Ishikawa (cell line): ENCODE data around the gene MYH14.

Experiments used
- CEBPB ChIP-seq: IDR thresholded peaks from 2 replicates; pipeline ENCODE4 v1.6.1; 2012
- CREB1 ChIP-seq: IDR thresholded peaks from 2 replicates; pipeline ENCODE4 v1.6.1; 2012; ENCODE audit warnings: low read depth
- EGR1 ChIP-seq: IDR thresholded peaks from 2 replicates; pipeline ENCODE4 v1.6.1; 2012
- EP300 ChIP-seq: IDR thresholded peaks from 2 replicates; pipeline ENCODE4 v1.6.1; 2012; ENCODE audit warnings: borderline replicate concordance
- FOXM1 ChIP-seq: IDR thresholded peaks from 2 replicates; pipeline ENCODE4 v1.6.1; 2012; ENCODE audit warnings: low read depth, borderline replicate concordance
- NFIC ChIP-seq: IDR thresholded peaks from 2 replicates; pipeline ENCODE4 v1.6.1; 2012
- RAD21 ChIP-seq: IDR thresholded peaks from 2 replicates; pipeline ENCODE4 v1.6.1; 2012; ENCODE audit warnings: low read depth
- TAF1 ChIP-seq: IDR thresholded peaks from 2 replicates; pipeline ENCODE4 v1.6.1; 2012; ENCODE audit warnings: low read depth, mild to moderate bottlenecking
- TCF12 ChIP-seq: IDR thresholded peaks from 2 replicates; pipeline ENCODE4 v1.6.1; 2012; ENCODE audit warnings: low read depth
- TEAD4 ChIP-seq: IDR thresholded peaks from 2 replicates; pipeline ENCODE4 v1.6.1; 2012
- YY1 ChIP-seq: IDR thresholded peaks from 2 replicates; pipeline ENCODE4 v1.6.1; 2012; ENCODE audit warnings: low read depth
- ZBTB7A ChIP-seq: IDR thresholded peaks from 2 replicates; pipeline ENCODE4 v1.6.1; 2012; ENCODE audit warnings: low read depth
- TF ChIP-seq, protein P1 (sequence below): IDR thresholded peaks from 2 replicates; pipeline ENCODE4 v1.6.1; 2012
- TF ChIP-seq, protein P2 (sequence below): IDR thresholded peaks from 2 replicates; pipeline ENCODE4 v1.6.1; 2012; ENCODE audit warnings: low read depth, mild to moderate bottlenecking
- TF ChIP-seq, protein P3 (sequence below): IDR thresholded peaks from 2 replicates; pipeline ENCODE4 v1.6.1; 2012

The MYH14 gene

DNA sequence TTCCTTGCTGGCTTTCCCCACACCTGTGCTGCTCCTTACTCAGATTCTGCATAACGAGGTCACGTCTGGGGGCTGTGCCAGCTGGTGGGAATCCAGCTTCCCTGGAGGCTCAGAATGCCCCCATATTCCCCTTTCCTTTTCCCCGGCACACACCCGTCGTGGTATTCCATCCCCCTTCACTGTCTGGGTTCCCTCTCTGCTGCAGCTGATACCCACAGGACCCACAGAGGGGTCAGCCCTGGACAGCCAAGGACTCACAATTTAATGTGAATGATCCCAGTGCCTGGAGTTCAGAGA, 4.2 kb upstream of the MYH14 start:
- TF ChIP-seq ZBTB7A = no peak
- no peak for TF ChIP-seq TCF12
- TF ChIP-seq, protein P1, sequence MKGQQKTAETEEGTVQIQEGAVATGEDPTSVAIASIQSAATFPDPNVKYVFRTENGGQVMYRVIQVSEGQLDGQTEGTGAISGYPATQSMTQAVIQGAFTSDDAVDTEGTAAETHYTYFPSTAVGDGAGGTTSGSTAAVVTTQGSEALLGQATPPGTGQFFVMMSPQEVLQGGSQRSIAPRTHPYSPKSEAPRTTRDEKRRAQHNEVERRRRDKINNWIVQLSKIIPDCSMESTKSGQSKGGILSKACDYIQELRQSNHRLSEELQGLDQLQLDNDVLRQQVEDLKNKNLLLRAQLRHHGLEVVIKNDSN = no peak
- TF ChIP-seq, protein P2, sequence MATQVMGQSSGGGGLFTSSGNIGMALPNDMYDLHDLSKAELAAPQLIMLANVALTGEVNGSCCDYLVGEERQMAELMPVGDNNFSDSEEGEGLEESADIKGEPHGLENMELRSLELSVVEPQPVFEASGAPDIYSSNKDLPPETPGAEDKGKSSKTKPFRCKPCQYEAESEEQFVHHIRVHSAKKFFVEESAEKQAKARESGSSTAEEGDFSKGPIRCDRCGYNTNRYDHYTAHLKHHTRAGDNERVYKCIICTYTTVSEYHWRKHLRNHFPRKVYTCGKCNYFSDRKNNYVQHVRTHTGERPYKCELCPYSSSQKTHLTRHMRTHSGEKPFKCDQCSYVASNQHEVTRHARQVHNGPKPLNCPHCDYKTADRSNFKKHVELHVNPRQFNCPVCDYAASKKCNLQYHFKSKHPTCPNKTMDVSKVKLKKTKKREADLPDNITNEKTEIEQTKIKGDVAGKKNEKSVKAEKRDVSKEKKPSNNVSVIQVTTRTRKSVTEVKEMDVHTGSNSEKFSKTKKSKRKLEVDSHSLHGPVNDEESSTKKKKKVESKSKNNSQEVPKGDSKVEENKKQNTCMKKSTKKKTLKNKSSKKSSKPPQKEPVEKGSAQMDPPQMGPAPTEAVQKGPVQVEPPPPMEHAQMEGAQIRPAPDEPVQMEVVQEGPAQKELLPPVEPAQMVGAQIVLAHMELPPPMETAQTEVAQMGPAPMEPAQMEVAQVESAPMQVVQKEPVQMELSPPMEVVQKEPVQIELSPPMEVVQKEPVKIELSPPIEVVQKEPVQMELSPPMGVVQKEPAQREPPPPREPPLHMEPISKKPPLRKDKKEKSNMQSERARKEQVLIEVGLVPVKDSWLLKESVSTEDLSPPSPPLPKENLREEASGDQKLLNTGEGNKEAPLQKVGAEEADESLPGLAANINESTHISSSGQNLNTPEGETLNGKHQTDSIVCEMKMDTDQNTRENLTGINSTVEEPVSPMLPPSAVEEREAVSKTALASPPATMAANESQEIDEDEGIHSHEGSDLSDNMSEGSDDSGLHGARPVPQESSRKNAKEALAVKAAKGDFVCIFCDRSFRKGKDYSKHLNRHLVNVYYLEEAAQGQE = no peak
- no peak for TF ChIP-seq RAD21
- TF ChIP-seq YY1 = no peak
- no peak for TF ChIP-seq CEBPB
- TF ChIP-seq, protein P3, sequence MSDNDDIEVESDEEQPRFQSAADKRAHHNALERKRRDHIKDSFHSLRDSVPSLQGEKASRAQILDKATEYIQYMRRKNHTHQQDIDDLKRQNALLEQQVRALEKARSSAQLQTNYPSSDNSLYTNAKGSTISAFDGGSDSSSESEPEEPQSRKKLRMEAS = no peak
- no peak for TF ChIP-seq EGR1
- no peak for TF ChIP-seq CREB1
- TF ChIP-seq EP300 = no peak
- no peak for TF ChIP-seq TAF1
- TF ChIP-seq NFIC = no peak
- TF ChIP-seq FOXM1 = no peak
- no peak for TF ChIP-seq TEAD4

DNA sequence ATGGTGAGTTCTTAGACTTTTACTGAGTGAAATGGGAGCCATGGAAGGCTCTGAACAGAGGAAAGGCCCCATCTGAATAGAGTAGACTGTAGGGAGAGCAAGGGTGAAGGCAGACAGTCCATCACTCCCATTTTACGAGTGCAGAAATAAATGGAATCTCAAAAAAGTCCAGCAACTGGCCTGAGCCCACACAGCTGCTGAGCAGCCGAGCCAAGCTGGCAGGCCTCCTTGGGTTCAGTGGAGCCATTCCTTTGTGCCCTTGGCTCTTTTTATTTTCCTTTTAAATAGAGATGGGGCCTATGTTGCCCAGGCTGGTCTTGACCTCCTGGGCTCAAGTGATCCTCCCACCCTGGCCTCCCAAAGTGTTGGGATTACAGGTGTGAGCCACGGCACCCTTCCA, 1.0 kb upstream of the MYH14 start:
- TF ChIP-seq EP300 = no peak
- no peak for TF ChIP-seq RAD21
- TF ChIP-seq CEBPB = no peak
- no peak for TF ChIP-seq NFIC
- TF ChIP-seq, protein P3 = no peak
- TF ChIP-seq FOXM1 = no peak
- TF ChIP-seq TCF12 = no peak
- no peak for TF ChIP-seq TAF1
- no peak for TF ChIP-seq YY1
- no peak for TF ChIP-seq ZBTB7A
- no peak for TF ChIP-seq EGR1
- TF ChIP-seq, protein P2 = no peak
- no peak for TF ChIP-seq TEAD4
- TF ChIP-seq, protein P1 = no peak

DNA sequence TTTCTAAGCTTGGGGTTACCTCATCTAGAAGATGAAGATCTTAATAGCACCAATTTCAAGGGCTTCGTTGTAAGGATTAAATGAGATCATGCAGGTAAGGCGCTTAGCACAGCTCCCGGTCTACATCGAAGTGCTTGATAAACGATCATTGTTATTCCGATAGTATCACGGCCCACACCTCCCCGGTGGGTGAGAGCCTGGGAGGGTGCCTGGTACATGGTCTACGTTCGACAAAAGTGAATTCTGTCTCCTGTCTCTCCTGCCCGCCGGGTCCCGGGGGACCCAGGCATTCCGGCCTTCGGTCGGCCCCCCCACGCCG, 501 bp upstream of the MYH14 start:
- no peak for TF ChIP-seq NFIC
- TF ChIP-seq FOXM1 = no peak
- TF ChIP-seq, protein P1 = no peak
- no peak for TF ChIP-seq YY1
- TF ChIP-seq ZBTB7A = no peak
- no peak for TF ChIP-seq TCF12
- TF ChIP-seq, protein P2 = no peak

DNA sequence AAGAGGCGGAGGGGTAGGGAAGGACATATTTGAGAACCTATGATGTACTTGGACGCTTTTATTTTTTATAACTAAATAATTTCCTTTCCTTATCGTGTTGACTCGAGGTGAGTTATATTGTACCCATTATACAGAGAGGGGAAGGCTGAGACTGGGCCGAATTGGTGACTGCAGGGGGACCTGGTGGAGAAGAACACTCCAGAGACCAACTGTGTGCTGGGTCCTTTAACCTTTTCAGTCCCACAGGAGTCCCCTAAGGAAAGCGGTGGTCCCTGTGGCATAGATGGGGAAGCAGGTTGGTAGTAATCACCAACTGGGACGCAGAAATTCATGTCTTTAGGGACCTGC, 633 bp downstream of the MYH14 start:
- TF ChIP-seq YY1 = no peak
- TF ChIP-seq FOXM1 = no peak
- TF ChIP-seq EP300 = no peak
- no peak for TF ChIP-seq ZBTB7A
- TF ChIP-seq, protein P2 = no peak
- TF ChIP-seq, protein P3 = no peak
- TF ChIP-seq RAD21 = no peak
- no peak for TF ChIP-seq TAF1
